ENCODE measurements around the gene METTL17. TPM values are rescaled to one million over a fixed set of nuclear protein-coding genes. Genes with fewer than 3 reads are reported as not detected.
"Not testable (repeated sequence)": the region's sequence is repeated elsewhere in the genome, so short reads cannot be mapped to it uniquely, and the experiment has no call there.

Gene METTL17
- total RNA-seq, 2 donors from 2014 or later: 28.9 to 37.8 TPM

GRCh38 chr14:21037156-21037555 is 47.4 kb downstream of the METTL17 start:
- H3K4me3 ChIP-seq: no peak overlapping the region
- no peaks in the 10 kb centered on the region for H3K36me3 ChIP-seq
- no peak for DNase-seq (ENCODE audit: low spot score)
- H3K9me3 ChIP-seq: no peaks in the 10 kb centered on the region
- H3K4me1 ChIP-seq: peaks cover 0 to 23% of the 10 kb centered on the region in 2 donors
- no peak for TF ChIP-seq CTCF (IDR thresholded peaks at IDR 0.05)
- no peaks in the 10 kb centered on the region for H3K27me3 ChIP-seq
- H3K27ac ChIP-seq: peak overlapping the region in 1 of 2 donors; percentile 23

DNA sequence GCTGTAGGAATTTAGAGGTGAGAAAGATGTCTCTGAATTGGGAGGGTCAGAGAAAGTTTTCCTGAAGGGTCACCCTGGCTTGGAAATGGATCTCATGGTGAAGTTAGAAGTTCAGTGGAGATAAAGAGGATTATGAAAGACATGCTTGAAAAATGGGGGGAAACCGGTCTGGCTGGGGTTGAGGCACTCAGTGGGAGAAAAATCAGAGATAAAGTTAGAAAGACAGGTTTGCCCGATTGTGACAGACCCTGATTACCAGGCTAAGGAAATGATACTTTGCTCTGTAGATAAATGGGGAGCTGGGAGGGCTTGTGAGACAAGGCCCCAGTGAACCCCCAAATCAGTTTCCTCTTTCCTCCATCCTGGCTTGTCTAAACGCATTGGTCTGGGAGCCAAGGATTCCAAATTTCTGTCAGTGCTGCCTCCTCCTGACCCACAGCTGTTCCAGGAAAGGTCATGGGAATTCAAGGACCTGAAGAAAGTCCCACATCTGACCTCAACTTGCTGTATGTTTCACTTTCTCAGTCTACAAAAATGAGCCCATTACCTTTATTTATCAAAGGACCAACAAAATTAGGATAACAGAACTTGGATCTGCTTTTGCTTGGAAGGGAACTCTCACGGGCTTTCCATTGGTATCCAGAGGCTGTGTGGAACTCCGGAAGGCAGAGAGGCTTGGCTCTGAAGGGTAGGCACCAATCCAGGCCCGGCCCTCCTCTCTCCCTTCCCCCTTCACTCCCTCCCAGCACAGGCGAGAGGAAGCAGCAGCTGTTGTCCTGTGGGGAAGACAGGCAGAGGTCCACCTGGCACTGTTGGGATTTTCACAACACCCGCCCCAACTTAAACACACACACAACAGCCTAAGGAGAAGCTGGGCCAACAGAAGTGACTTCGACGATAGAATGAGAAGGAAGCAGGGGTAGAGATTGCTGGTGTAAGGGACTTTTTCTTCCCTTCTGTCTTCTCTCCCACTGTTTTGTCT is 49.0 kb downstream of the METTL17 start:
- Histone ChIP-seq H3K9me3 (no peaks in the 10 kb centered on the region), H3K4me1 (peaks cover 0 to 36% of the 10 kb centered on the region in 2 donors), H3K36me3 (no peaks in the 10 kb centered on the region), H3K27me3 (no peaks in the 10 kb centered on the region), H3K27ac (peak overlapping the region; percentile 67 to 80), H3K4me3 (no peak overlapping the region)
- DNase-seq (ENCODE audit: low spot score): peak; percentile 90
- TF ChIP-seq CTCF (IDR thresholded peaks at IDR 0.05): no peak

DNA sequence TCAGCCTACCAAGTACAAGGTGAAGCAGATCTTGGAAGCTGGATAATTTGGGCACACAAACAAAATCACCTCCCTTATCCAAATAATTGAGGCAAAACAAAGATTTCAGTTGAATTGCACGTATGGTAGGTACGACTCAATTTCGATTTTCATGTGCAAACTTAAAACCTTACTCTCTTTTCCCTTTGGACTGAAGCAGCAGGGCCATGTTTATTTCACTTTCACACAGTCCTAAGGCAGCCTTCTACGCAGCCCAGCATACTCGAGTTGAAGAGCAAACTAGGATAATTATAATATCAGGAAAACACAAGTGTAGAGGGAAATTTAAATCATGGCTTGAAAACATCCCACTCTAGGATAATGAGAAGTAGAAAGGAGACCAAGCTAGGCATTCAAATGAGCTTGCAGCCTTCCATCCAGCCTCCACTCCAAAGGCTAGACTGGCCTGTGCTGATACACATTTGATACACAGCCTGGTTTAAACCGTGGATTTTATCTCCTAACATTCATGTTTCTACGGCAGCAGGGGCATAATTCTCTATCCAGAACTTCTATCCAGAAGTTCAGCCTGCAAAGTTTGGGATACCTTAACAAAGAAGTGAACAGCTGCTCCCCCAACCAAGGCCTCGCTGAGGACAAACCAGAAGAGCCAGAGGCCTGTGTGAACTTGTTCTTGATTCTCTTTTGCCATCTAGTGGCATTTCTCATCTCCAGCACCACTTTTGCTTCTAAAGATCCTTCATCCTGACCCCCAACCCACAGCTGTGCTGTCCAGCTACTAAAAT is 50.0 kb downstream of the METTL17 start:
- Histone ChIP-seq H3K27me3 (no peaks in the 10 kb centered on the region), H3K27ac (peak overlapping the region; percentile 67 to 80), H3K36me3 (no peaks in the 10 kb centered on the region), H3K4me1 (peaks cover 0 to 43% of the 10 kb centered on the region in 2 donors), H3K4me3 (no peak overlapping the region), H3K9me3 (no peaks in the 10 kb centered on the region)
- TF ChIP-seq CTCF (IDR thresholded peaks at IDR 0.05): peak; percentile 46 to 83
- no peak for DNase-seq (ENCODE audit: low spot score)

DNA sequence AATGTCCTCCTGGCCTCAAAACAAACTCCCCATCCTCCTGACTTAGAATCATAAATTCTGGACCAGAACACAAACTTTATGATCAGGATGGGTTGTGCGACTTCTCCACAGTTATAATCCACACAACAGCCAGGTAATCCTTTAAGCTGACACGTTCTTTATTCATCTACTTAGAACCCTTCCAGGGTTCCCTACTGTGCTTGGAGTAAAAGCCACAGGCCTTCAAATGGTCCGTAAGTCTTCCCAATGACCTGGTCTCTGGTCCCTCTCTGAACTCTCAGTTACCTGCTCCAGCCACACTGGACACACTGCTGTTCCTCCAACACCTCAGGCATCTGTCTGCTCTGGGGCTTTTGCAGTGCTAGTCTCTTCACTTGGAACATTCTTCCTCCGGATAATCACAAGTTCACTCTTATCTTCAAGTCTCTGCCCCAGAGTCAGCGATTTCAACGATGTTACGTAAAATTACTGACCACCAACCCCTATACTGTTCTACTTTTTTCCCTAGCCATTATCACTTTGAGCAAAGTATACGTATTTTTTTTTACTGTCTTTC is 50.7 kb downstream of the METTL17 start:
- H3K27me3 ChIP-seq: no peaks in the 10 kb centered on the region
- H3K27ac ChIP-seq: no peak overlapping the region
- TF ChIP-seq CTCF (IDR thresholded peaks at IDR 0.05): no peak
- H3K4me1 ChIP-seq: peaks cover 0 to 43% of the 10 kb centered on the region in 2 donors
- DNase-seq (ENCODE audit: low spot score): no peak
- no peaks in the 10 kb centered on the region for H3K9me3 ChIP-seq
- H3K4me3 ChIP-seq: no peak overlapping the region
- no peaks in the 10 kb centered on the region for H3K36me3 ChIP-seq

DNA sequence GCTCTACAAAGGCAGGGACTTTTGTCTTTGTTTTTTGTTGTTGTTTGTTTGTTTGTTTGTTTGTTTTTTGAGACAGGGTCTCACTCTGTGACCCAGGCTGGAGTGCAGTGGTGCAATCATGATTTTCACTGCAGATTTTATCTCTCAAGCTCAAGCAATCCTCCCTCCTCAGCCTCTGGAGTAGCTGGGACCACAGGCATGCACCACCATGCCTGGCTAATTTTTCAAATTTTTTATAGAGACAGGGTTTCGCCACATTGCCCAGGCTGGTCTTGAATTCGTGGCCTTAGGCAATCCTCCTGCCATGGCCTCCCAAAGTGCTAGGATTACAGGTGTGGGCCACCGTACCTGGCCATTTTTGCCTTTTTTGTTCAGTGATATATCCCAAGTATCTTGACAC is 51.2 kb downstream of the METTL17 start:
- not testable (repeated sequence) for H3K4me3 ChIP-seq; H3K9me3 ChIP-seq; DNase-seq (ENCODE audit: low spot score); H3K27ac ChIP-seq; H3K27me3 ChIP-seq; H3K36me3 ChIP-seq
- peaks cover 0 to 43% of the 10 kb centered on the region in 2 donors for H3K4me1 ChIP-seq
